SK-N-SH treated with all-trans-retinoic acid at 6 μM for 48 hours (cell line): ENCODE results near the gene TACR2.

Experiments
- ARNTL ChIP-seq: fragments of 450-650 bp; formaldehyde crosslinking; IDR thresholded peaks from 2 replicates; pipeline ENCODE4 v1.5.0; 2020; ENCODE audit warnings: low read depth, mild to moderate bottlenecking, moderate library complexity, borderline replicate concordance
- BACH2 ChIP-seq: fragments of 250-450 bp; sonication (Bioruptor Pico); IDR thresholded peaks from 2 replicates; pipeline ENCODE4 v1.9.0; 2021; ENCODE audit warnings: mild to moderate bottlenecking, borderline replicate concordance
- ESRRG ChIP-seq: fragments of 250-450 bp; sonication (Bioruptor Pico); IDR thresholded peaks from 2 replicates; pipeline ENCODE4 v1.6.1; 2021; ENCODE audit warnings: mild to moderate bottlenecking
- PATZ1 ChIP-seq: fragments of 250-450 bp; sonication (Bioruptor Pico); IDR thresholded peaks from 2 replicates; pipeline ENCODE4 v1.8.0; 2020; ENCODE audit warnings: mild to moderate bottlenecking, moderate library complexity, borderline replicate concordance
- PPARA ChIP-seq: fragments of 250-450 bp; sonication (Bioruptor Pico); IDR thresholded peaks from 2 replicates; pipeline ENCODE4 v1.5.0; 2020; ENCODE audit warnings: mild to moderate bottlenecking, borderline replicate concordance
- RARB ChIP-seq: fragments of 250-450 bp; sonication (Bioruptor Pico); IDR thresholded peaks from 2 replicates; pipeline ENCODE4 v1.8.0; 2021; ENCODE audit warnings: mild to moderate bottlenecking, moderate library complexity
- SNAI2 ChIP-seq: fragments of 250-450 bp; sonication (Bioruptor Pico); IDR thresholded peaks from 2 replicates; pipeline ENCODE4 v1.5.0; 2020; ENCODE audit warnings: mild to moderate bottlenecking, moderate library complexity
- TCF4 ChIP-seq: fragments of 250-450 bp; sonication (Bioruptor Pico); IDR thresholded peaks from 2 replicates; pipeline ENCODE4 v1.8.0; 2021; ENCODE audit warnings: mild to moderate bottlenecking, moderate library complexity, borderline replicate concordance
- ZC3H10 ChIP-seq: fragments of 250-450 bp; sonication (Bioruptor Pico); IDR thresholded peaks from 2 replicates; pipeline ENCODE4 v1.5.1; 2021; ENCODE audit warnings: mild to moderate bottlenecking, moderate library complexity
- ZFP3 ChIP-seq: fragments of 250-450 bp; sonication (Bioruptor Pico); IDR thresholded peaks from 2 replicates; pipeline ENCODE4 v1.5.0; 2020; ENCODE audit warnings: mild to moderate bottlenecking, moderate library complexity
- ZFP30 ChIP-seq: fragments of 450-650 bp; formaldehyde crosslinking; IDR thresholded peaks from 2 replicates; pipeline ENCODE4 v1.5.0; 2022; ENCODE audit warnings: mild to moderate bottlenecking, moderate library complexity
- ZNF565 ChIP-seq: fragments of 450-650 bp; formaldehyde crosslinking; conservative IDR thresholded peaks from 2 replicates; pipeline ENCODE4 v1.5.0; 2020; ENCODE audit warnings: low read depth, mild to moderate bottlenecking, moderate library complexity
- ZNF70 ChIP-seq: fragments of 450-650 bp; formaldehyde crosslinking; IDR thresholded peaks from 2 replicates; pipeline ENCODE4 v1.5.0; 2020; ENCODE audit warnings: mild to moderate bottlenecking, moderate library complexity
- ZNF8 ChIP-seq: fragments of 450-650 bp; formaldehyde crosslinking; IDR thresholded peaks from 2 replicates; pipeline ENCODE4 v1.5.0; 2020; ENCODE audit warnings: mild to moderate bottlenecking, moderate library complexity

- TF ChIP-seq ESRRG (CRISPR knock-in tag) (no peak), PPARA (CRISPR knock-in tag) (no peak), ZFP3 (no peak), ZFP30 (CRISPR knock-in tag) (no peak), PATZ1 (no peak), ZC3H10 (CRISPR knock-in tag) (no peak), SNAI2 (CRISPR knock-in tag) (no peak), BACH2 (CRISPR knock-in tag) (no peak), ARNTL (CRISPR knock-in tag) (no peak), RARB (CRISPR knock-in tag) (no peak), ZNF8 (CRISPR knock-in tag) (no peak), ZNF70 (no peak), ZNF565 (CRISPR knock-in tag) (no peak), TCF4 (no peak)
Observed at GRCh38 chr10:69353977-69354635, 62.6 kb downstream of the TACR2 start.
